Peyer's patch (tissue), 4 donors: ENCODE results near the gene COLEC12.

ENCODE experiments used
- CTCF ChIP-seq, 6 experiments: fragments of 450-650 bp in 4 of 6; fragments of 200-600 bp in 2 of 6; sonication (generic) in 1 of 6; IDR thresholded peaks; one replicate each; pipeline ENCODE4 v1.5.1; 2017 to 2019; ENCODE audit warnings: antibody characterized with exemption in 6 of 6, mild to moderate bottlenecking in 3 of 6, moderate library complexity in 1 of 6
- POLR2A ChIP-seq, 2 donors: fragments of 450-650 bp; IDR thresholded peaks; one replicate each; pipeline ENCODE4 v1.5.1; 2017; ENCODE audit warnings: antibody characterized with exemption in 2 of 2, mild to moderate bottlenecking in 2 of 2, moderate library complexity in 2 of 2

- TF ChIP-seq CTCF (IDR thresholded peaks at IDR 0.05) (no peak), POLR2A (IDR thresholded peaks at IDR 0.05) (no peak)
These were observed 24.2 kb downstream of the COLEC12 start for GRCh38 chr18:476251-476664.
